ENCODE data around the gene LRIG2.
"Not testable (repeated sequence)": the region's sequence is repeated elsewhere in the genome, so short reads cannot be mapped to it uniquely, and the experiment has no call there.

Gene LRIG2

DNA sequence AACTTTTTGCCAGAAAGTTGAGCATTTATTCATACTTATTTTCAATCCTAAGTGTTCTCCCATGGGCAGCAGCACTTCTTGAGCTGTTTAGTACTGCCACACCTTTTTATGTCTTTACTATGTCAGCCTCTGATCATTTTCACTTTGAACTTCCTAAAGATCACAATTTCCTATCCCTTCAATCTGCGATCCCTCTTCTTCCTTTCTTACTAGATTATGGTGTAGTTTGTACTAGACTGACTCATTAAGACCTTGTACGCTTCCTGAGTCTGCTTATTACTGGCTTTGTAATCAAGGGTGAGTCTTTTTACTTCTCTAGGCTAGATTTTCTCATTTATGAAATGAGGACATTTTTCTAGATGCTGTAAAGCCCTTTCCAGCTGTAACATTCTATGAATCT is 55.1 kb downstream of the LRIG2 start:
- DNase-seq = no peak

DNA sequence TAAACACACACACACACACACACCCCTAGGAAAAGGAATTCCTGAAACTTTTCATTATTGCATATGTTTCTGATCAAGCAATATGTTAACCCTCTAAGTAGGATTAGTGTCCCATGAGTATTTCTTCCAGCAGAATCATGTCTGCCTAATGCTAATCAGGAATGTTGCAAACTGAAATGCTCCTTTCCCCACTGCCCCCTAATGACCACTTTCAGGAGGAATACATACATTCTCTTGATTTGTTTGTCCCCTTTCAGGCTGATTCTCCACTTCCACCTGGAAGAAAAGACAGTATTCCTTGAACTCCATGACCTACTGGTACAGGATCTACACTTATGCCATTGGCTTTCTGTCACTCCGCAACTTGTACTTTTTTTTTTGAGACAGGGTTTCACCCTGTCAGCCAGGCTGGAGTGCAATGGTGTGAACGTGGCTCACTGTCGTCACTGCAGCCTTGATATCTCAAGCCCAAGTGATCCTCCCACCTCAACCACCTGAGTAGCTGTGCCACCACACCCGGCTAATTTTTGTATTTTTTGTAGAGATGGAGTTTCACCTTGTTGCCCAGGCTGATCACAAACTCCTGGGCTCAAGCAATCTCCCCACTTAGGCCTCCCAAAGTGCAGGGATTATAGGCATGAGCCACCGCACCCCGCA is 56.7 kb downstream of the LRIG2 start:
- DNase-seq = no peak

- DNase-seq = no peak
These were observed 60.0 kb downstream of the LRIG2 start for GRCh38 chr1:113133038-113133437.

DNA sequence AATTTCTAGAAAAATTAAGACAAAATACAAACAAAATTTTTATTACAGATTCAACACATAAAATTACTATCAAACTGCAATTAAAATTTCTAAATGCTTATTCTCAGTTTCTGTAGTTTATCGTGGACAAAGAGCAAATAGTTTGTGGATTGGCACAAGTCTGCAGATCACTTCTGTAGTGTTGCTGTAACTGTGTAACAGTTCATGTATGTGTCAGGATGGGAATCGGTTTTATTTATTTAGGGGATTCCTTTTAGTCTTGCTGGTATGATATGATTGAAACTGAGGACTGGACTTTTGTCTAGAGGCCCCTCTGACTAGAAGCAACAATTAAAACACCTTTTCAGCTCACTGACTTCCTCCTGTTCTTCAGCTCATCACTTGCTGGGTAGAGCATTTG is 60.8 kb downstream of the LRIG2 start:
- DNase-seq = no peak

GRCh38 chr1:113135460-113135859 is 62.5 kb downstream of the LRIG2 start:
- no peak for DNase-seq

DNA sequence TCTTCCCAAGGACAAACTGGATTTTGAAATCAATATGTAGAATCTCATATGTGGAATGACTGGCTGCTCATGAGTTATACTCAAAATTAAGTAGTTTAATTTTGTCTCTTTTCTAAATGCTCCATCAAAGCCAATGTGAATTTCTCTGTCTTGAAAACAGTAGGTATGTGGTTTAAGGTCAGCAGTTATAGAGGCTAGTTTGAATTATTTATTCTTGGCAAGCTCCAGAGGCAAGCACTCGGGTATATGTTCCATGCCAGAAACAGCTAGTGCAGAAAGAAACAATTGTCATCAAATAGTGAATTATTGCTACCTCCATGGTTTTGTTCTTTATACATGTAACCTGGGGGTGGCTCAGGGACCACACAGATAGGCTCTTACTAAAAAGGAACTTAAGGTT is 63.5 kb downstream of the LRIG2 start:
- no peak for DNase-seq

- no peak for DNase-seq
These were observed 64.6 kb downstream of the LRIG2 start for GRCh38 chr1:113137563-113137962.

GRCh38 chr1:113138778-113139177 is 65.8 kb downstream of the LRIG2 start:
- DNase-seq = no peak

GRCh38 chr1:113140176-113140575 is 67.2 kb downstream of the LRIG2 start:
- no peak for DNase-seq

GRCh38 chr1:113140588-113141446 is 67.8 kb downstream of the LRIG2 start:
- DNase-seq = peak; percentile 30

- no peak for DNase-seq
These were observed 68.9 kb downstream of the LRIG2 start for GRCh38 chr1:113141650-113142473.

GRCh38 chr1:113142791-113143190 is 69.8 kb downstream of the LRIG2 start:
- no peak for DNase-seq

GRCh38 chr1:113146242-113147072 is 73.5 kb downstream of the LRIG2 start:
- no peak for DNase-seq

GRCh38 chr1:113147073-113147625 is 74.2 kb downstream of the LRIG2 start:
- DNase-seq = no peak

DNA sequence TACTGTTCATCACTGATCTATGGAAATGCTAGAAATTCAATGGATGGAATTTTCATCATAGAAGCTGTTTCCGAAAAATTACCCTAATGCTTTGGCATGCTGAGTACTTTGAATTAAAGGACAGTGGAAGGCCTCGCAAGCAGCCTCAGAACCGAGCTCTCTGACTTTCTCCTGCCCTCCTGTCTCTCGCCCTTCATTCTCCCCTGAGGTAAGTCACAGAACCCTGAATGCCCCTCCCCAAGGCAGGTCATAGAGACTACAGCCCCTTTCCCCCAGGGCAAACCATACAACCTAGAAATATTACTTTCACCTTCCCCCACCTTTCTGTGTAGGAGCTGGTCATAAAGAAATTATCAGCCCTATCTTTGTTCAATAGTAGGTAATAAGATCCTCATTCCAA is 74.8 kb downstream of the LRIG2 start:
- DNase-seq = no peak

DNA sequence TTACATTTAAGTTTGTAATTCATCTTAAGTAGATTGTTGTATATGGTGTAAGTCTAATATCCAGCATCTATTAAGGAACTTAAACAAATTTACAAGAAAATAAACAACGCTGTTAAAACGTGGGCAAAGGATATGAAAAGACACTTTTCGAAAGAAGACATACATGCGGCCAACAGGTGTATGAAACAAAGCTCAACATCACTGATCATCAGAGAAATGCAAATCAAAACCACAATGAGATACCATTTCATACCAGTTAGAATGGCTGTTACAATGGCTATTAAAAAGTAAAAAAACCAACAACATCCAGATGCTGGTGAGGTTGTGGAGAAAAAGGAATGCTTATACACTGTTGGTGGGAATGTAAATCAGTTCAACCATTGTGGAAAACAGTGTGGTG is 77.5 kb downstream of the LRIG2 start:
- DNase-seq = not testable (repeated sequence)

GRCh38 chr1:113153116-113153803 is 80.3 kb downstream of the LRIG2 start:
- DNase-seq = no peak

DNA sequence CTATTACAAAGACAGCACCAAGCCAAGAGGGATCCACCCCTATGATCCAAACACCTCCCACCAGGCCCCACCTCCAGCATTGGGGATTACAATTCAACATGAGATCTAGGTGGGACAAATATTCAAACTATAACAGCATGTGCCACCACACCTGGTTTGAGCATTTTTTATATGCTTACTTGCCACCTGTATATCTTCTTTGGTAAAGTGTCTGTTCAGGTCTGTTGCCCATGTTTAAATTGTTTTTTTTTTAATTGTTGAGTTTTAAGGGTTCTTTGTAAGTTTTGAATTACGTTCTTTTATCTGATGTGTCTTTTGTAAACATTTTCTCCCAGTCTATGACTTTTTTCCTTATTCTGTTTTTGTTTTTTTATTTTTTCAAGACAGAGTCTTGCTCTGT is 83.4 kb downstream of the LRIG2 start:
- no peak for DNase-seq

DNA sequence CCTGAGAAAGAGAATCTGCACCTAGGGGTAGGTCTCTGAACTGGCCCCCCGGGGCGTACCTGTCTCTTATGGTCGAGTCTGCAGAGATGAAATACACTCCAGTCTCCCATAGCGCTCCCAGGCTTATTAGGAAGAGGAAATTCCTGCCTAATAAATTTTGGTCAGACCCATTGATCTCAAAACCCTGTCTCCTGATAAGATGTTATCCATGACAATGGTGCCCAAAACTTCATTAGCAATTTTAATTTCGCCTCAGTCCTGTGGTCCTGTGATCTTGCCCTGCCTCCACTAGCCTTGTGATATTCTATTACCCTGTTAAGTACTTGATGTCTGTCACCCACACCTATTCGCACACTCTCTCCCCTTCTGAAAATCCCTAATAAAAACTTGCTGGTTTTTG is 85.7 kb downstream of the LRIG2 start:
- DNase-seq = not testable (repeated sequence)

GRCh38 chr1:113166473-113166872 is 93.5 kb downstream of the LRIG2 start:
- no peak for DNase-seq

GRCh38 chr1:113168946-113169345 is 95.9 kb downstream of the LRIG2 start:
- no peak for DNase-seq

DNA sequence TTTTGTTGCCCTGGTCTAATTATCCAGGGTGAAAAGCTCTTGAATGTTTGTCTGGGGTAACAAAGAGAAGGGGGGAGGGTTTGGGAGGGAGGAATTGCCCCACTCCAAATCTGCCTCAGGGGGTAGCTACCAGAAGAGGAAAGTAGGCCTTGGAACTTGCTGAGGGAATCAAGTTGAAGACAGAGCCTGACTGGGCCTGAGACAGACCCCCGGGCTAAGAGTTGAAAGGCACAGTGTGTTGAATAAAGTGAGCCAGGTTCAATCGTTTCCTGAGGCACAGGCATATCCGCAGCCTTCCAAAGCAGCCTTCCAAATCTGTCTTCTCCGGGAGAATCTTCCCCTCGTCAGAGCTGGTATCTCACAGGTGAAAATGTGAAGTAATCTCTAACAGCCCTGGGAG is 96.6 kb downstream of the LRIG2 start:
- no peak for DNase-seq

Measured in stimulated activated CD4-positive, alpha-beta T cell treated with anti-CD3 and anti-CD28 coated beads, Interleukin-4, amount 100 ng/mL, for 1 hour (primary cell).